ENCODE results near the gene TSACC.
A peak's percentile ranks its signal among the peaks of the same experiment; 100 is the strongest.
"Not testable (repeated sequence)": the region's sequence is repeated elsewhere in the genome, so short reads cannot be mapped to it uniquely, and the experiment has no call there.

The TSACC gene

GRCh38 chr1:156347331-156347730 is 9.0 kb downstream of the TSACC start:
- no peak for DNase-seq

- DNase-seq: not testable (repeated sequence)
Measured at GRCh38 chr1:156352481-156352880, 14.2 kb downstream of the TSACC start.

DNA sequence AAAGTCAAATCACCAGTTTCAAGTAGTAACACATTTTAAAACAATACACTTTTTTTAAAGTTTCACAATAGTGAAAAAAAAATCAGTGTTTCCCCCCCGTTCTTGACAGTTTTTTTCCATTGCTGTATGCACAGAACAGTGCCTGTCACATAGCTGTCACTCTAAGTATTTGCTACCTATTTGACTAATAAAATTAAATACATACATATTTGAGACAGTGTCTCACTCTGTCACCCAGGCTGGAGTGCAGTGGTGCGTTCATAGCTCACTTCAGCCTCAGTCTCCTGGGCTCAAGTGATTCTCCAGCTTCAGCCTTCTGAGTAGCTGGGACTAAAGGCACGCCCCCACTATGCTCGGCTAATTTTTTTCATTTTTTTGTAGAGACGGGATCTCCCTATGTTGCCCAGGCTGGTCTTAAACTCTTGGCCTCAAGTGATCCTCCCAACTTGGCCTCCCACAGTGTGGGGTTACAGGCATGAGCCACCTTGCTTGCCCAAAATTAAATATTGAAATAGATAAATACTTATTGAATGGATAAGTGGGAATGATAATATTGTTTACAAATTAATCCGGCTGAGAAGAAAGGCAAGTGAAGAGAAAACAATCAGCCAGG is 18.0 kb downstream of the TSACC start:
- no peak for DNase-seq

DNA sequence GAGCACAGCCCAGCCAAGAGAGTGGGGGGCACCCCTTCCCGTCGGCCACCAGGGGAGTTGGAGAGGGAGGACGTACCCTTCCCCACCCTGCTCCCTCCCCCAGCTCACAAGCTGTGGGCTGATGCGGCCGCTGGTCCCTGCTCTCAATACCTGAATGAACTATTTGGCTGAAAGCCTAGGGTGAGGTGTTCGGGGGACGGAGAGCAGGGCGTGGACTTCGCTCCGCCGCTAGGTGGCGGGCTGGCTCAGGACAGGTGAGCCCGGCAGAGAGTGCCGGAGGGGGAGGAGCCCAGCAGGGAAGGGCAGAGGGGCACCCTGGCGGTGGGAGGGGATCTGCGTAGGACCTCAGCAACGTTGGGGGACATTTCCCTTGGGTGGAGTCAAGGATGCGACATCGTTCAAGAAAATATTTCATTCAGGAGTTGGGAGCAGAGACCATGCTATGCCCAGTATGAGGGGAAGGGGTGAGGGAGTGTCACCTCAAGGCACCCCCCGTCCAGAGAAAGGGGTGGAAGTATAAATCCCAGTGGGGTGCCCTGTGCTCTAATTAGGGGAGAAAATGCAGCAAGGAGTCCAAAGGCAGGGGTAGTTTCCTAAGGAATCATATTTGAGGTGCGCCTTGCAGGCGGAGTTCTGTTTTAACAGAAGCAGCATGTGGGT is 18.7 kb downstream of the TSACC start:
- DNase-seq: peak; percentile 43

GRCh38 chr1:156357977-156358376 is 19.7 kb downstream of the TSACC start:
- DNase-seq: no peak

- no peak for DNase-seq
Measured at GRCh38 chr1:156358641-156359040, 20.3 kb downstream of the TSACC start.

GRCh38 chr1:156359249-156359648 is 20.9 kb downstream of the TSACC start:
- no peak for DNase-seq

DNA sequence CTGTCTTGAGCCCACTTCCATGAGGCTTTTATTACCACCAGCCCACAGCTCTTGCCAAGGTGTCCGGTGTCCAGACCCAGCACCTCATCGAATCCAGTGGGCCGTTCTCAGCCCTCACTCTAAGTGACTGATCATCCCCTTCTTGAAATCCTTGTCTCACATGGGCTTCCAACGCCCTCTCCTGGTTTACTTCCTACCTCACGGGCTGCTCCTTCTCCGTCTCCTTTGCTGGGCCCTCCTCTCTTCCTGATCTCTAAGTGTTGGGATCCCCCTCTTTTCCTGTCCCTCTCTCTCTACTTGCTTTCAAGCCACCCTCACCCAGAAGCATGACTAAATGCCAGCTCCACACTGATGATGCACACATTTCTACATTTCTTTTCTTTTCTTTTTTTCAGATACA is 21.6 kb downstream of the TSACC start:
- DNase-seq: no peak

DNA sequence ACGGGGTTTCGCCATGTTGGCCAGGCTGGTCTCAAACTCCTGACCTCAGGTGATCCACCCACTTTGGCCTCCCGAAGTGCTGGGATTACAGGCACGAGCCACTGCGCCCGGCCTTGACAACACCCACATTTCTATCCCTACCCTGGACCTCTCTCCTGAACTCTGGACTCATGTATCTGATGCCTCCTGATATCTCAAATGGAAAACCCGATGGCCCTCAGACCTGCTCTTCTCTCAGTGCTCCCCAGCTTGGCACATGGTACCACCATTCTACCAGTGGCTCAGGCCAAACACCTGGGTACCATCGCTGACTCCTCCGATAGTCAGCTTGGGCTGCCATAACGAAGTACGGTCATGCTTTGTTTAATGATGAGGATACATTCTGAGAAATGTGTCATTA is 22.2 kb downstream of the TSACC start:
- no peak for DNase-seq

- no peak for DNase-seq
Measured at GRCh38 chr1:156365754-156366153, 27.4 kb downstream of the TSACC start.

DNA sequence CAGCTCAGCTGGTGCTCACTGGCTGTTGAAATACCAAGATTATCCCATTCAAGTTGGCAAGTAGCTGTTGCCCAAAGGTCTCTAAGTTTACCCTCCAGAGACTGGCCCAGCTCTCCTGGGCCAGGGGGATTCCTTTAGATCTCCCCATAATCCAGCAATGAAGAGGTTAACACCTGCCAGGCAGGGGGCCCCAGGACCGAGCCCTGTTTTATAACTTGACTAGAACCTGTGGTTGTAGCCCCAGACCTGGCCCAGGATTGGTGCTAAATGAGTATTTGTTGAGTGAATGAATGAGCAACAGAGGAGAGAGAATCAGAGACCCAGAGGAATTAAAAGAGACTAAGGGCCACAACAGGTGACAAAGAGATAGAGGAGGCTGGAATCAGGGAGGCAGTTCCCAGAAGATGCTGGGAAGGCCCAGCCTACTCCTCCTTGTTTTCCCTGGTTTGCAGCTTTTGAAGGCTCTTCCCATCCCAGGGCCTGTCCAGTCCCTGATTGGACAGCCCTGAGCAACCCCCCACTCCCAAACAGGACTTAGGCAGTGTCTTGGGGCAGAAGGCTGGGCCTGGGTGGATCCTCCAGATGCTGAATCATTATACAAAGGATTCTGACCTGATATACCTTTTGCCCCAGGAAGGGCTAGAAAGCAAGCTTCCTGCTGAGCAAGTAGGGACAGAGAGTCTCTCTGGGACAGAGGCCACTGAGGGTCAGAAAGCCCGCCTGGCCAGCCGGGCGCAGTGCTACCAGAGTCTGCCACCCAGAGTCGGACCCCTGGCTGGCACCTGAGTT is 28.2 kb downstream of the TSACC start:
- DNase-seq: no peak

GRCh38 chr1:156367383-156368156 is 29.2 kb downstream of the TSACC start:
- DNase-seq: no peak

GRCh38 chr1:156368157-156368658 is 29.9 kb downstream of the TSACC start:
- no peak for DNase-seq

- peak; percentile 48 for DNase-seq
Measured at GRCh38 chr1:156368889-156369684, 30.8 kb downstream of the TSACC start, which contains the start of gene RHBG. Gene RHBG (plus strand): TSS chr1:156369211. CDS start chr1:156369250, 39 bp downstream.

GRCh38 chr1:156369685-156370286 is 31.5 kb downstream of the TSACC start:
- DNase-seq: not testable (repeated sequence)

- DNase-seq: no peak
Measured at GRCh38 chr1:156371553-156372264, 33.4 kb downstream of the TSACC start.

DNA sequence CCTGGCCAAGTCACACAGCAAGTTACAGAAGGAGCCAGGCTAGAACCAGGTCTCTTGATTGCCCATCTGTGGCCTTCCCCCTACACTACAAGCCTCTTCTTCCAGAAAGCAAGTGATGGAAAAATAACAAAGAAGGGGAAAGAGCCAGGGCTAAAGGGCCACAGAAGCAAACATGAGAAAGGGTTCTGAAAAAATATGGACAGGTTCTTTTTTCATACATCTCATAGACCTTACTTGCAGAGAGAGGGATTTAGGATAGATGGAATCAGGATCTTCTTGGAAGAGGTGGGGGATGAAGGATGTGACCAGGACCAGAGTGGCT is 33.9 kb downstream of the TSACC start:
- no peak for DNase-seq

DNA sequence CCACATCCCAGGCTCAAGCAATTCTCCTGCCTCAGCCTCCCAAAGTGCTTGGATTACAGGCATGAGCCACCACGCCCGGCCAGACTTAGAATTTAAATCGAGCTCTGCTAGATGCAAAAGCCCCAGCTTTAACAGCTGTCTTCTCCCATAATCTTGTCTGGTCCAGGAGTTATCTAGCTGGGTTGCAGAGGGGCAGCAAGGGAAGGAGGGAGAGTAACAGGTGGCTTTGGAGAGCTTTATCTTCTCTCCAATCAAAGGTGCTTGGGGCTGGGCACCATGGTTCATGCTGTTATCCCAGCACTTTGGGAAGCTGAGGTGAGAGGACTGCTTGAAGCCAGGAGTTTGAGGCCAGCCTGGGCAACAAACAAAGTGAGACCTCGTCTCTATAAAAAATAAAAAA is 34.5 kb downstream of the TSACC start:
- DNase-seq: no peak

DNA sequence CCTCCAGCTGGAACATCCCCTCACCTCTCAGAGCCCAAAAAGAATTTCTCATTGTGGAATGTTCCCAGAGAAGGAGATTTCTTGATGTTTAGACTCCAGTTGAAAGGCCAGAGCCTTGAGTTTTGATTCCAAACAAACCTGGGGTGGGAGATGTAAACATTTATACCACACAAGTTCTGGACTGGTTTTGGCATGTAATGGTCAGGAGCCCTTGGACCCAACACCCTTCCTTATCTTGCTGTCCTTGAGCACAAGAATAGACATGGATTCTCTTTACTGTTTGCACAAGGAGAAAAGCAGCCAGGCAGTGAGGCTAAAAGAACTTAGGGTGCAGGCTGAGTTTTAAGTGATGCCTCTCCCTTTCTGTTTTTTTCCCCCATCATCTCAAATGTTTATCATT is 35.2 kb downstream of the TSACC start:
- DNase-seq: no peak

GRCh38 chr1:156376146-156376545 is 37.8 kb downstream of the TSACC start:
- DNase-seq: no peak

All from NCI-H2107 (cell line).